GM12878 (cell line): Measurements from ENCODE around the gene SLC22A31. TPM values are rescaled to one million over a fixed set of nuclear protein-coding genes. Genes with fewer than 3 reads are reported as not detected.

ENCODE experiments used
- BHLHE40 ChIP-seq, 2 experiments: fragments of 450-650 bp in 1 of 2; IDR thresholded peaks; 2 replicates each; pipeline ENCODE4 v1.6.1; 2011 to 2017; ENCODE audit warnings: low read depth in 2 of 2, borderline replicate concordance in 1 of 2, improper control_type of control experiment in 1 of 2, low read length in 1 of 2, mild to moderate bottlenecking in 1 of 2
- ETV6 ChIP-seq, 2 experiments: fragments of 450-650 bp in 1 of 2; IDR thresholded peaks in 1 of 2; conservative IDR thresholded peaks in 1 of 2; 2 replicates each; pipeline ENCODE4 v1.6.1; 2014; ENCODE audit warnings: antibody characterized with exemption in 1 of 2, borderline replicate concordance in 1 of 2, low read depth in 1 of 2, mild to moderate bottlenecking in 1 of 2, moderate library complexity in 1 of 2
- HCFC1 ChIP-seq: fragments of 150-350 bp; IDR thresholded peaks from 2 replicates; pipeline ENCODE4 v1.6.1; 2014; ENCODE audit warnings: low read length
- JUNB ChIP-seq: IDR thresholded peaks from 2 replicates; pipeline ENCODE4 v1.6.1; 2016; ENCODE audit warnings: antibody characterized with exemption, mild to moderate bottlenecking
- LARP7 ChIP-seq: fragments of 450-650 bp; IDR thresholded peaks from 2 replicates; pipeline ENCODE4 v1.6.1; 2017; ENCODE audit warnings: mild to moderate bottlenecking
- MTA3 ChIP-seq: IDR thresholded peaks from 2 replicates; pipeline ENCODE4 v1.6.1; 2012; ENCODE audit warnings: low read length, inconsistent platforms, borderline replicate concordance
- PAX8 ChIP-seq: fragments of 450-650 bp; IDR thresholded peaks from 2 replicates; pipeline ENCODE4 v1.6.1; 2017; ENCODE audit warnings: mild to moderate bottlenecking, moderate library complexity
- POU2F2 ChIP-seq: IDR thresholded peaks from 3 replicates; pipeline ENCODE4 v1.6.1; 2011; ENCODE audit warnings: low read depth, mild to moderate bottlenecking, low read length, borderline replicate concordance
- RELA ChIP-seq: fragments of 450-650 bp; IDR thresholded peaks from 2 replicates; pipeline ENCODE4 v1.8.0; 2014; ENCODE audit warnings: borderline replicate concordance; ENCODE audit not compliant: partially characterized antibody
- RFX5 ChIP-seq: IDR thresholded peaks from 2 replicates; pipeline ENCODE4 v1.6.1; 2011; ENCODE audit warnings: low read depth, low read length, improper control_type of control experiment
- WRNIP1 ChIP-seq: IDR thresholded peaks from 2 replicates; pipeline ENCODE4 v1.6.1; 2011; ENCODE audit warnings: low read depth, low read length, improper control_type of control experiment, borderline replicate concordance
- YBX1 ChIP-seq: fragments of 450-650 bp; IDR thresholded peaks from 2 replicates; pipeline ENCODE4 v1.6.1; 2016; ENCODE audit warnings: antibody characterized with exemption
- ZNF24 ChIP-seq: fragments of 450-650 bp; IDR thresholded peaks from 2 replicates; pipeline ENCODE4 v1.6.1; 2017; ENCODE audit warnings: antibody characterized with exemption, mild to moderate bottlenecking
- ZNF622 ChIP-seq: fragments of 450-650 bp; IDR thresholded peaks from 2 replicates; pipeline ENCODE4 v1.6.1; 2017; ENCODE audit warnings: mild to moderate bottlenecking, inconsistent platforms
- polyA plus RNA-seq, 11 experiments: library from polyadenylated mRNA; depleted of rRNA in 4 of 11; unstranded in 6 of 11; stranded (reverse) in 5 of 11; fragments of >200 nt; fragmentation: Nextera tagmentation in 4 of 11; fragmentation: Illumina TruSeq in 1 of 11; extraction: Ambion mirVana in 4 of 11; extraction: Trizol in 1 of 11; gene quantifications; 1 replicate in 1 of 11; 2 replicates in 10 of 11; pipeline versions ENCODE4 v1.2.1 to v1.2.3, GENCODE V29; 2011 to 2016; ENCODE audit warnings: inconsistent platforms in 2 of 11, missing spikeins in 2 of 11, low read depth in 1 of 11
- total RNA-seq, 4 experiments: library from RNA; depleted of rRNA in 3 of 4; stranded (reverse); fragments of >200 nt in 3 of 4; fragmentation: Illumina TruSeq in 1 of 4; extraction: Trizol in 1 of 4; gene quantifications; 2 replicates each; pipeline versions ENCODE4 v1.2.1 to v1.2.3, GENCODE V29; 2013 to 2021
- TF ChIP-seq, protein P1 (sequence below): fragments of 450-650 bp; IDR thresholded peaks from 2 replicates; pipeline ENCODE4 v1.6.1; 2017; ENCODE audit warnings: mild to moderate bottlenecking, moderate library complexity
- TF ChIP-seq, protein P2 (sequence below): fragments of 450-650 bp; IDR thresholded peaks from 2 replicates; pipeline ENCODE4 v1.6.1; 2017; ENCODE audit warnings: low read depth, mild to moderate bottlenecking, moderate library complexity
- TF ChIP-seq, protein P3 (sequence below): IDR thresholded peaks from 2 replicates; pipeline ENCODE4 v1.6.1; 2011; ENCODE audit warnings: low read depth, mild to moderate bottlenecking, low read length, moderate library complexity, borderline replicate concordance; ENCODE audit errors: extremely low read depth
- TF ChIP-seq, protein P4 (sequence below): fragments of 450-650 bp; formaldehyde crosslinking; IDR thresholded peaks from 2 replicates; pipeline ENCODE4 v1.4.0; 2022; ENCODE audit warnings: mild to moderate bottlenecking, moderate library complexity

Gene SLC22A31
- total and polyA plus RNA-seq, 10 of the 15 experiments (the other 5 are each of a cell fraction or from before 2014, with no cell fraction given), result 0.13 to 0.24 (median 0.23) TPM; not detected in 7

DNA sequence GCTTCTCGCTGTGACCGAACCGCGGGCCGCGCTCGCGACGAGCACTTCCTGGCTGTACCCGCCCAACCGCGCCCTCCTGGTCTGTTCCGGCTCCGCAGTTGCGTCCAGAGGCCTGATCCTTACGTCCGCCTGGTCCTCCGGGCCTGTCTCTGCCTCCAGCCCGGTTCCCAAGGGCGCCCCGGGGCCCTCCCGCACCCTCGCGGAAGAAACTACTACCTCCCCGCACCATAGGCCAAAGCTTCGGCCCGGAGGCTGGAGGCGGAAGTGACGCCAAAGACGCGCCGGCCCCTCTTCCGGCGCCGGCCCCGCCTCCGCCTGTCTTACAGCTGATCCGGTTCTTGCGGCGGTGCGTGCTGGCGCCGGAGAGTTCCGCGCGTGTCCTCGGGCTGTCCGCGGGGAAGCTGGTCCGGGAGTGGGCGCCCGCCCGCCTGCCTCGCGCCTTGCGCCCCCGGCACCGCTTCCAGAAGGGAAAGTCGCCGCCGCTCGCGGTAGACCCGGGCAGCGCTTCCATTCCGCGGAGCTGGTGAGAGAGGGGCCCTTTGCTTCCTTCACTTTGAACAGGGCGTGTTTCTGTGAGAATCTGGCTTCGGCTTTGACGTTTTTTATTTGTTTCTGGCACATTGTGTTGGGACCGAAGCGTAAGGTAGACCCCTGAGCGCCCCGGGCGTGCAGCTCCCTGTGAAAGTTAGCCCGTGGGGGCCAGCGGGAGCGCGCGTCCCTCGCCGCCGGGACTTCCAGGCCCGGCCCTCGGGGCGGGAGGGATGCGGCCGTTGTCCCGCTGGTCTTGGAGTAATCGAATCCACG lies 17.3 kb upstream of the SLC22A31 start, which contains the start of gene ZNF778 (continued):
- TF ChIP-seq, protein P1, sequence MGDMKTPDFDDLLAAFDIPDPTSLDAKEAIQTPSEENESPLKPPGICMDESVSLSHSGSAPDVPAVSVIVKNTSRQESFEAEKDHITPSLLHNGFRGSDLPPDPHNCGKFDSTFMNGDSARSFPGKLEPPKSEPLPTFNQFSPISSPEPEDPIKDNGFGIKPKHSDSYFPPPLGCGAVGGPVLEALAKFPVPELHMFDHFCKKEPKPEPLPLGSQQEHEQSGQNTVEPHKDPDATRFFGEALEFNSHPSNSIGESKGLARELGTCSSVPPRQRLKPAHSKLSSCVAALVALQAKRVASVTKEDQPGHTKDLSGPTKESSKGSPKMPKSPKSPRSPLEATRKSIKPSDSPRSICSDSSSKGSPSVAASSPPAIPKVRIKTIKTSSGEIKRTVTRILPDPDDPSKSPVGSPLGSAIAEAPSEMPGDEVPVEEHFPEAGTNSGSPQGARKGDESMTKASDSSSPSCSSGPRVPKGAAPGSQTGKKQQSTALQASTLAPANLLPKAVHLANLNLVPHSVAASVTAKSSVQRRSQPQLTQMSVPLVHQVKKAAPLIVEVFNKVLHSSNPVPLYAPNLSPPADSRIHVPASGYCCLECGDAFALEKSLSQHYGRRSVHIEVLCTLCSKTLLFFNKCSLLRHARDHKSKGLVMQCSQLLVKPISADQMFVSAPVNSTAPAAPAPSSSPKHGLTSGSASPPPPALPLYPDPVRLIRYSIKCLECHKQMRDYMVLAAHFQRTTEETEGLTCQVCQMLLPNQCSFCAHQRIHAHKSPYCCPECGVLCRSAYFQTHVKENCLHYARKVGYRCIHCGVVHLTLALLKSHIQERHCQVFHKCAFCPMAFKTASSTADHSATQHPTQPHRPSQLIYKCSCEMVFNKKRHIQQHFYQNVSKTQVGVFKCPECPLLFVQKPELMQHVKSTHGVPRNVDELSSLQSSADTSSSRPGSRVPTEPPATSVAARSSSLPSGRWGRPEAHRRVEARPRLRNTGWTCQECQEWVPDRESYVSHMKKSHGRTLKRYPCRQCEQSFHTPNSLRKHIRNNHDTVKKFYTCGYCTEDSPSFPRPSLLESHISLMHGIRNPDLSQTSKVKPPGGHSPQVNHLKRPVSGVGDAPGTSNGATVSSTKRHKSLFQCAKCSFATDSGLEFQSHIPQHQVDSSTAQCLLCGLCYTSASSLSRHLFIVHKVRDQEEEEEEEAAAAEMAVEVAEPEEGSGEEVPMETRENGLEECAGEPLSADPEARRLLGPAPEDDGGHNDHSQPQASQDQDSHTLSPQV, result no peak
- peak; percentile 57 for TF ChIP-seq HCFC1
- peak; percentile 76; the same call in 2 of the 3 replicates for TF ChIP-seq POU2F2
- TF ChIP-seq LARP7, result peak; percentile 48; the same call in 1 of the 2 replicates
- no peak for TF ChIP-seq PAX8
- TF ChIP-seq, protein P2, sequence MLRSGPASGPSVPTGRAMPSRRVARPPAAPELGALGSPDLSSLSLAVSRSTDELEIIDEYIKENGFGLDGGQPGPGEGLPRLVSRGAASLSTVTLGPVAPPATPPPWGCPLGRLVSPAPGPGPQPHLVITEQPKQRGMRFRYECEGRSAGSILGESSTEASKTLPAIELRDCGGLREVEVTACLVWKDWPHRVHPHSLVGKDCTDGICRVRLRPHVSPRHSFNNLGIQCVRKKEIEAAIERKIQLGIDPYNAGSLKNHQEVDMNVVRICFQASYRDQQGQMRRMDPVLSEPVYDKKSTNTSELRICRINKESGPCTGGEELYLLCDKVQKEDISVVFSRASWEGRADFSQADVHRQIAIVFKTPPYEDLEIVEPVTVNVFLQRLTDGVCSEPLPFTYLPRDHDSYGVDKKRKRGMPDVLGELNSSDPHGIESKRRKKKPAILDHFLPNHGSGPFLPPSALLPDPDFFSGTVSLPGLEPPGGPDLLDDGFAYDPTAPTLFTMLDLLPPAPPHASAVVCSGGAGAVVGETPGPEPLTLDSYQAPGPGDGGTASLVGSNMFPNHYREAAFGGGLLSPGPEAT, result peak; percentile 78
- no peak for TF ChIP-seq ZNF622
- peak in 1 of 2 experiments; percentile 75; a peak in 2 of 4 replicates for TF ChIP-seq BHLHE40 (IDR thresholded peaks at IDR 0.05; ENCODE audit: borderline replicate concordance in 1 of 2, low read depth in 2 of 2, low read length in 1 of 2)
- TF ChIP-seq ZNF24, result no peak
- TF ChIP-seq WRNIP1, result no peak
- TF ChIP-seq, protein P3, sequence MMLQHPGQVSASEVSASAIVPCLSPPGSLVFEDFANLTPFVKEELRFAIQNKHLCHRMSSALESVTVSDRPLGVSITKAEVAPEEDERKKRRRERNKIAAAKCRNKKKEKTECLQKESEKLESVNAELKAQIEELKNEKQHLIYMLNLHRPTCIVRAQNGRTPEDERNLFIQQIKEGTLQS, result peak; percentile 58; the same call in 1 of the 2 replicates
- TF ChIP-seq RFX5, result no peak
- no peak for TF ChIP-seq RELA
- no peak for TF ChIP-seq JUNB
- TF ChIP-seq, protein P4, sequence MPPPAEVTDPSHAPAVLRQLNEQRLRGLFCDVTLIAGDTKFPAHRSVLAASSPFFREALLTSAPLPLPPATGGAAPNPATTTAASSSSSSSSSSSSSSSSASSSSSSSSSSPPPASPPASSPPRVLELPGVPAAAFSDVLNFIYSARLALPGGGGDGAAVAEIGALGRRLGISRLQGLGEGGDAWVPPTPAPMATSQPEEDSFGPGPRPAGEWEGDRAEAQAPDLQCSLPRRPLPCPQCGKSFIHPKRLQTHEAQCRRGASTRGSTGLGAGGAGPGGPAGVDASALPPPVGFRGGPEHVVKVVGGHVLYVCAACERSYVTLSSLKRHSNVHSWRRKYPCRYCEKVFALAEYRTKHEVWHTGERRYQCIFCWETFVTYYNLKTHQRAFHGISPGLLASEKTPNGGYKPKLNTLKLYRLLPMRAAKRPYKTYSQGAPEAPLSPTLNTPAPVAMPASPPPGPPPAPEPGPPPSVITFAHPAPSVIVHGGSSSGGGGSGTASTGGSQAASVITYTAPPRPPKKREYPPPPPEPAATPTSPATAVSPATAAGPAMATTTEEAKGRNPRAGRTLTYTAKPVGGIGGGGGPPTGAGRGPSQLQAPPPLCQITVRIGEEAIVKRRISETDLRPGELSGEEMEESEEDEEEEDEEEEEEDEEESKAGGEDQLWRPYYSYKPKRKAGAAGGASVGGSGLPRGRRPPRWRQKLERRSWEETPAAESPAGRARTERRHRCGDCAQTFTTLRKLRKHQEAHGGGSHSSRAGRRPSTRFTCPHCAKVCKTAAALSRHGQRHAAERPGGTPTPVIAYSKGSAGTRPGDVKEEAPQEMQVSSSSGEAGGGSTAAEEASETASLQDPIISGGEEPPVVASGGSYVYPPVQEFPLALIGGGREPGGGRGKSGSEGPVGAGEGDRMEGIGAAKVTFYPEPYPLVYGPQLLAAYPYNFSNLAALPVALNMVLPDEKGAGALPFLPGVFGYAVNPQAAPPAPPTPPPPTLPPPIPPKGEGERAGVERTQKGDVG (CRISPR knock-in tag), result no peak
- TF ChIP-seq ETV6 (conservative IDR thresholded peaks at IDR 0.05 in 1 of 2, IDR thresholded peaks at IDR 0.05 in 1 of 2; ENCODE audit: borderline replicate concordance in 1 of 2, low read depth in 1 of 2), result no peak; a peak in 1 of 4 replicates
- no peak for TF ChIP-seq MTA3
- TF ChIP-seq YBX1, result no peak
